ENCODE data around the gene RGR. TPM values are rescaled to one million over a fixed set of nuclear protein-coding genes. Genes with fewer than 3 reads are reported as not detected.

RGR gene
- total and polyA plus RNA-seq, 4 donors: 0.05 to 0.65 (median 0.31) TPM; not detected in 1

GRCh38 chr10:84235096-84235495 lies 9.8 kb upstream of the RGR start:
- H3K27me3 ChIP-seq (ENCODE audit: control insufficient read depth in 3 of 3, insufficient read depth in 3 of 3, low read length in 2 of 3): peaks cover 0 to 3% (median 0%) of the 10 kb centered on the region in 3 donors
- TF ChIP-seq CTCF (IDR thresholded peaks at IDR 0.05; ENCODE audit: control extremely low read depth, extremely low read depth): no peak
- WGBS, 2 donors: 79 to 80% methylated on average over 4 of the region's 4 CpGs
- no peak overlapping the region for H3K27ac ChIP-seq (ENCODE audit: low read depth in 1 of 2, low read length in 1 of 2)
- H3K4me1 ChIP-seq (ENCODE audit: control insufficient read depth in 5 of 5, insufficient read depth in 5 of 5, low read length in 5 of 5): no peaks in the 10 kb centered on the region
- no peaks in the 10 kb centered on the region for H3K36me3 ChIP-seq (ENCODE audit: control insufficient read depth in 4 of 4, insufficient read depth in 4 of 4, low read length in 4 of 4)
- H3K9ac ChIP-seq (ENCODE audit: insufficient read depth in 1 of 2, low read length in 2 of 2): no peak overlapping the region
- ATAC-seq (ENCODE audit: insufficient read depth, low FRiP score) (no peak), DNase-seq (no peak)
- H3K4me3 ChIP-seq: no peak overlapping the region
- peaks cover 0 to 6% (median 0%) of the 10 kb centered on the region in 4 donors for H3K9me3 ChIP-seq (ENCODE audit: control insufficient read depth in 4 of 4, insufficient read depth in 3 of 4, low read length in 3 of 4)

DNA sequence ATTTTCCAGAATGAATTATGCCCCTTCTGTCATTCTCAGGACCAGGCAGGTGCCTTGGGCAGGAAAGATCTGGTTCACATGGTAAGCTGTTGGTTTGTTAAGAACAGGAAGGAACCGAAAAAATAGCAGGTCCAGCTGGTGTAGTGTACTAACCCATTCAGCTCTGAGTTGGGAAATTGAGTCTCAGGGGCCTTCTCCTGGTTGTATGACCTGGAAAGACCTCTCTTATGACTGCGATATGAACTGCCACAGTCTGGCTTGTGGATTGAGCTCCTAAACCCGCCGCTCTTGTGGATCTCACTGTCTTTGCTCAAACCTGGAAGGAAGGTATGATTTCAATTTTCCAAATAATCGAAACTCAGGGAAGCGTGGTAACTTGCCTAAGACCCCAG lies 8.1 kb upstream of the RGR start:
- ATAC-seq (ENCODE audit: insufficient read depth, low FRiP score): no peak
- H3K27me3 ChIP-seq (ENCODE audit: control insufficient read depth in 3 of 3, insufficient read depth in 3 of 3, low read length in 2 of 3): peaks cover 0 to 3% (median 0%) of the 10 kb centered on the region in 3 donors
- 84 to 86% methylated on average over 6 of the region's 6 CpGs for whole genome bisulfite sequencing, 2 donors
- no peak overlapping the region for H3K9ac ChIP-seq (ENCODE audit: insufficient read depth in 1 of 2, low read length in 2 of 2)
- H3K4me1 ChIP-seq (ENCODE audit: control insufficient read depth in 5 of 5, insufficient read depth in 5 of 5, low read length in 5 of 5): no peaks in the 10 kb centered on the region
- no peak overlapping the region for H3K4me3 ChIP-seq
- H3K27ac ChIP-seq (ENCODE audit: low read depth in 1 of 2, low read length in 1 of 2): no peak overlapping the region
- H3K36me3 ChIP-seq (ENCODE audit: control insufficient read depth in 4 of 4, insufficient read depth in 4 of 4, low read length in 4 of 4): no peaks in the 10 kb centered on the region
- no peak for TF ChIP-seq CTCF (IDR thresholded peaks at IDR 0.05; ENCODE audit: control extremely low read depth, extremely low read depth)
- no peak for DNase-seq
- peaks cover 0 to 6% (median 0%) of the 10 kb centered on the region in 4 donors for H3K9me3 ChIP-seq (ENCODE audit: control insufficient read depth in 4 of 4, insufficient read depth in 3 of 4, low read length in 3 of 4)

DNA sequence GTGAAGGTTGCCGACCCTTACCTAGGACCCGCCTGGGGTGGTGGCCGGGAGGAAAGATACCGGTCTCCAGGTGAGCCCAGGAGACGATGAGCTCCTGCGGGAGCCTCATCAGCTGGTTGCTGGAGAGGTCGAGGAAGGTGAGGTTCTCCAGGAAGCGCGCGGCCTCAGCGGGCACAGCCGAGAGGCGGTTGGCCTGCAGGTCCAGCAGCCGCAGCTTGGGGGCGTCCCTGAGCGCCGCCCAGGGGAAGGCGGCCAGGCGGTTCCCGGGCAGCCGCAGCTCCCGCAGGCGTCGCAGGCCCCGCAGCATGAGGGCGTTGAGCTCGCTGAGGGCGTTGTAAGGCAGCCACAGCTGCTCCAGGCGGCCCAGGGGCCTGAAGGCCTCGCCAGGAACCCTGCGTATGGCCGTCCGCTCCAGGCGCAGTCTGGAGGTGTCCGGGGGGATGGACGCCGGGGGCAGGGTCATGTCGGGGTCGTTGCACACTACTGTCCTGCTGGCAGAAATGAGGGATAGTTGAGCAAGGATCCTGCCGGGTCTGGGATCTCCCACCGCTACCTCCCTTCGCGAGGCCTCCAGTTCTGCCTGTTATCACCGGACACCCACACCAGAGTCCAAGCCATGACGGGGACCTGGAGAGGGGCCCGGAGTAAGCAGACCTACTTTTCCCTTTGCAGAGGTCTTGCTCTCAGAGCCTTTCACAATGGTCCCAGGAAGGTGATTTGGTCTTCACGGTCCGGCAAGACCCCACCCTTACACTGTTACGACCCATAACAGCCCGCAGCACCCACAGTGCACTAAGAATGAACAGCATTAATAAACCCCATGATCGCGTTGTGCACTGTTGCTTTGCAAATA lies 7.4 kb upstream of the RGR start:
- Histone ChIP-seq H3K4me1 (ENCODE audit: control insufficient read depth in 5 of 5, insufficient read depth in 5 of 5, low read length in 5 of 5) (no peaks in the 10 kb centered on the region), H3K4me3 (no peak overlapping the region), H3K27ac (ENCODE audit: low read depth in 1 of 2, low read length in 1 of 2) (no peak overlapping the region), H3K9ac (ENCODE audit: insufficient read depth in 1 of 2, low read length in 2 of 2) (no peak overlapping the region), H3K27me3 (ENCODE audit: control insufficient read depth in 3 of 3, insufficient read depth in 3 of 3, low read length in 2 of 3) (peaks cover 0 to 3% (median 0%) of the 10 kb centered on the region in 3 donors), H3K9me3 (ENCODE audit: control insufficient read depth in 4 of 4, insufficient read depth in 3 of 4, low read length in 3 of 4) (peaks cover 0 to 6% (median 0%) of the 10 kb centered on the region in 4 donors), H3K36me3 (ENCODE audit: control insufficient read depth in 4 of 4, insufficient read depth in 4 of 4, low read length in 4 of 4) (no peaks in the 10 kb centered on the region)
- WGBS, 2 donors: 50 to 53% methylated on average over 48 to 52 of the region's 52 CpGs
- no peak for ATAC-seq (ENCODE audit: insufficient read depth, low FRiP score)
- no peak for TF ChIP-seq CTCF (IDR thresholded peaks at IDR 0.05; ENCODE audit: control extremely low read depth, extremely low read depth)
- no peak for DNase-seq
